ENCODE data around the gene RBM45.

Gene RBM45

DNA sequence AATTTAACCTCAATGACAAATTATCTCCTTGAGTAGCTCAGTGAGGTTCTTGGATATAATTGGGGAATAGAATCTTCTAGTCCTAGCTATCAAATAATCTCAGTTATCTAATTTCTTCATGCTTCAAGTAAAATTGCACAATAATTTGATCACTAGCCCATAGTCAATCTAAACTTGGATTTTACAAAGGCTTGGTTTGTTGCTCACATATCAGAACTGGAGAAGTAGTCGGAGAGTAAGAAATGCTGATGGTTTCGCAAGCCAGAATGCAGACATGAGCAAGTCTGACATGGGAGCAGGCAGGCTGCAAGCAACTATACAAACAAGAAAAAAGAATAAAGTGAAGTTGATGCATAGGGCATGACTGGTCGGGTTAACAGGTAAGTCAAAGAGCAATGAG, 28.0 kb upstream of the RBM45 start:
- TF ChIP-seq FOXP2 (optimal IDR thresholded peaks at IDR 0.05; ENCODE audit: borderline replicate concordance, extremely low read depth, extremely low read length, insufficient read depth): no peak
- TF ChIP-seq POLR2AphosphoS5 (IDR thresholded peaks at IDR 0.05; ENCODE audit: low read depth, low read length): no peak
- TF ChIP-seq, protein P1, sequence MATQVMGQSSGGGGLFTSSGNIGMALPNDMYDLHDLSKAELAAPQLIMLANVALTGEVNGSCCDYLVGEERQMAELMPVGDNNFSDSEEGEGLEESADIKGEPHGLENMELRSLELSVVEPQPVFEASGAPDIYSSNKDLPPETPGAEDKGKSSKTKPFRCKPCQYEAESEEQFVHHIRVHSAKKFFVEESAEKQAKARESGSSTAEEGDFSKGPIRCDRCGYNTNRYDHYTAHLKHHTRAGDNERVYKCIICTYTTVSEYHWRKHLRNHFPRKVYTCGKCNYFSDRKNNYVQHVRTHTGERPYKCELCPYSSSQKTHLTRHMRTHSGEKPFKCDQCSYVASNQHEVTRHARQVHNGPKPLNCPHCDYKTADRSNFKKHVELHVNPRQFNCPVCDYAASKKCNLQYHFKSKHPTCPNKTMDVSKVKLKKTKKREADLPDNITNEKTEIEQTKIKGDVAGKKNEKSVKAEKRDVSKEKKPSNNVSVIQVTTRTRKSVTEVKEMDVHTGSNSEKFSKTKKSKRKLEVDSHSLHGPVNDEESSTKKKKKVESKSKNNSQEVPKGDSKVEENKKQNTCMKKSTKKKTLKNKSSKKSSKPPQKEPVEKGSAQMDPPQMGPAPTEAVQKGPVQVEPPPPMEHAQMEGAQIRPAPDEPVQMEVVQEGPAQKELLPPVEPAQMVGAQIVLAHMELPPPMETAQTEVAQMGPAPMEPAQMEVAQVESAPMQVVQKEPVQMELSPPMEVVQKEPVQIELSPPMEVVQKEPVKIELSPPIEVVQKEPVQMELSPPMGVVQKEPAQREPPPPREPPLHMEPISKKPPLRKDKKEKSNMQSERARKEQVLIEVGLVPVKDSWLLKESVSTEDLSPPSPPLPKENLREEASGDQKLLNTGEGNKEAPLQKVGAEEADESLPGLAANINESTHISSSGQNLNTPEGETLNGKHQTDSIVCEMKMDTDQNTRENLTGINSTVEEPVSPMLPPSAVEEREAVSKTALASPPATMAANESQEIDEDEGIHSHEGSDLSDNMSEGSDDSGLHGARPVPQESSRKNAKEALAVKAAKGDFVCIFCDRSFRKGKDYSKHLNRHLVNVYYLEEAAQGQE (IDR thresholded peaks at IDR 0.05; ENCODE audit: insufficient read depth in 1 of 2, low read depth in 2 of 2, low read length in 2 of 2): no peak
- no peak for TF ChIP-seq SIN3A (IDR thresholded peaks at IDR 0.05; ENCODE audit: borderline replicate concordance, insufficient read depth, low read length)
- no peak for TF ChIP-seq TAF1 (IDR thresholded peaks at IDR 0.05; ENCODE audit: borderline replicate concordance, insufficient read depth, low read length)

- TF ChIP-seq FOXP2 (optimal IDR thresholded peaks at IDR 0.05; ENCODE audit: borderline replicate concordance, extremely low read depth, extremely low read length, insufficient read depth): no peak
- no peak for TF ChIP-seq TAF1 (IDR thresholded peaks at IDR 0.05; ENCODE audit: borderline replicate concordance, insufficient read depth, low read length)
- TF ChIP-seq, protein P1 (IDR thresholded peaks at IDR 0.05; ENCODE audit: insufficient read depth in 1 of 2, low read depth in 2 of 2, low read length in 2 of 2): no peak
- no peak for TF ChIP-seq SIN3A (IDR thresholded peaks at IDR 0.05; ENCODE audit: borderline replicate concordance, insufficient read depth, low read length)
- TF ChIP-seq POLR2AphosphoS5 (IDR thresholded peaks at IDR 0.05; ENCODE audit: low read depth, low read length): no peak
Observed at GRCh38 chr2:178088774-178089270, 23.4 kb upstream of the RBM45 start.

DNA sequence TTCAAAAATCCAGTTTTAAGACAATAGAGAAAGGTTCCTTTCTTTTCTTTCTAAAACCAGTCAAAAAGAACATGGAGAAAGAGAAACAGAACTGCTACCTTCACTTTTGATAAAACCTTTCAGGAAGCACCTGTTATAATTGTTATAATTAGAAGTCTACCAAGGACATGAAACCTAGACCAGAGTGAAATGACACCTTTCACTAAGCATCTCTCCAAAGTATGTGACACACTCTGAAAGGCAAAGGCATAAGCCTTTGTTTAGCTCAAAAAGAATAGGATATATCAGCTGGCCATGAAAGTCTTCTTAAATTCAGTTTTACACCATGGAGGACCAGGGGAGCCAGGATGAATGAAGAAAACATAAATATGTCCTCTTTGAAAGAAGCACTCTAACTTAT, 18.8 kb upstream of the RBM45 start:
- no peak for TF ChIP-seq TAF1 (IDR thresholded peaks at IDR 0.05; ENCODE audit: borderline replicate concordance, insufficient read depth, low read length)

- TF ChIP-seq FOXP2 (optimal IDR thresholded peaks at IDR 0.05; ENCODE audit: borderline replicate concordance, extremely low read depth, extremely low read length, insufficient read depth) (no peak), TAF1 (IDR thresholded peaks at IDR 0.05; ENCODE audit: borderline replicate concordance, insufficient read depth, low read length) (no peak), SIN3A (IDR thresholded peaks at IDR 0.05; ENCODE audit: borderline replicate concordance, insufficient read depth, low read length) (no peak), POLR2AphosphoS5 (IDR thresholded peaks at IDR 0.05; ENCODE audit: low read depth, low read length) (no peak)
- TF ChIP-seq, protein P1 (IDR thresholded peaks at IDR 0.05; ENCODE audit: insufficient read depth in 1 of 2, low read depth in 2 of 2, low read length in 2 of 2): no peak
Observed at GRCh38 chr2:178101321-178102079, 10.7 kb upstream of the RBM45 start.

DNA sequence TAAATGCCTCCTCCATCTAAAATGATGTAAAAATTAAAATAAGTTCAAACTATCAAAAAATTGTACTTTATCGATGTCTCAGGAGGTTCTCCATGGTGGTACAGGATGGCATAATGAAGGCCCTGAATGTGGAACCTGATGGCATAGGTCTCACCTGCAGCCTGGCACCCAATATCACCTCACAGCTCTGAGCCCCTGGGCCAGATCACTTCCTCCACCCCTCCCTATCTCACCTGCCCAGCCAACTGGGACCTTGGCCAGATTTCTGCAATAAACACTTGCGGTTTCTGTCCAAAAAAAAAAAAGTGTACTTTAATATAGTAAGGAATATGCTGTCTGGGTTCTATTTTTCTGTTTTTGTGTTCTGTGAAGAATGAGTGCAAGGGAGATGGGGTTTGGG, 6.7 kb upstream of the RBM45 start:
- TF ChIP-seq TAF1 (IDR thresholded peaks at IDR 0.05; ENCODE audit: borderline replicate concordance, insufficient read depth, low read length) (no peak), FOXP2 (optimal IDR thresholded peaks at IDR 0.05; ENCODE audit: borderline replicate concordance, extremely low read depth, extremely low read length, insufficient read depth) (no peak), SIN3A (IDR thresholded peaks at IDR 0.05; ENCODE audit: borderline replicate concordance, insufficient read depth, low read length) (no peak), POLR2AphosphoS5 (IDR thresholded peaks at IDR 0.05; ENCODE audit: low read depth, low read length) (no peak)
- TF ChIP-seq, protein P1 (IDR thresholded peaks at IDR 0.05; ENCODE audit: insufficient read depth in 1 of 2, low read depth in 2 of 2, low read length in 2 of 2): no peak

Measured in PFSK-1 (cell line).